Measurements from ENCODE around the gene MPPED2.

MPPED2 gene

GRCh38 chr11:30458541-30458940, 127.6 kb downstream of the MPPED2 start:
- TF ChIP-seq CTCF (IDR thresholded peaks at IDR 0.05; ENCODE audit: low read depth, low read length, missing control alignments), result no peak
- H3K4me3 ChIP-seq (ENCODE audit: low read depth, low read length), result no peak overlapping the region
- in situ Hi-C loops (cut with HindIII; ENCODE audit: low sequenced_read_pairs), result no loop called here
- DNase-seq (ENCODE audit: low read depth), result no peak

- DNase-seq (ENCODE audit: low read depth), result no peak
- TF ChIP-seq CTCF (IDR thresholded peaks at IDR 0.05; ENCODE audit: low read depth, low read length, missing control alignments), result no peak
- no peak overlapping the region for H3K4me3 ChIP-seq (ENCODE audit: low read depth, low read length)
- in situ Hi-C loops (cut with HindIII; ENCODE audit: low sequenced_read_pairs), result no loop called here
These were observed 129.1 kb downstream of the MPPED2 start for GRCh38 chr11:30457087-30457486.

- TF ChIP-seq CTCF (IDR thresholded peaks at IDR 0.05; ENCODE audit: low read depth, low read length, missing control alignments), result no peak
- H3K4me3 ChIP-seq (ENCODE audit: low read depth, low read length), result no peak overlapping the region
- DNase-seq (ENCODE audit: low read depth), result no peak
- in situ Hi-C loops (cut with HindIII; ENCODE audit: low sequenced_read_pairs), result no loop called here
These were observed 131.1 kb downstream of the MPPED2 start for GRCh38 chr11:30455025-30455424.

- in situ Hi-C loops (cut with HindIII; ENCODE audit: low sequenced_read_pairs), result no loop called here
- DNase-seq (ENCODE audit: low read depth), result no peak
- no peak overlapping the region for H3K4me3 ChIP-seq (ENCODE audit: low read depth, low read length)
- no peak for TF ChIP-seq CTCF (IDR thresholded peaks at IDR 0.05; ENCODE audit: low read depth, low read length, missing control alignments)
These were observed 131.6 kb downstream of the MPPED2 start for GRCh38 chr11:30454541-30454940.

DNA sequence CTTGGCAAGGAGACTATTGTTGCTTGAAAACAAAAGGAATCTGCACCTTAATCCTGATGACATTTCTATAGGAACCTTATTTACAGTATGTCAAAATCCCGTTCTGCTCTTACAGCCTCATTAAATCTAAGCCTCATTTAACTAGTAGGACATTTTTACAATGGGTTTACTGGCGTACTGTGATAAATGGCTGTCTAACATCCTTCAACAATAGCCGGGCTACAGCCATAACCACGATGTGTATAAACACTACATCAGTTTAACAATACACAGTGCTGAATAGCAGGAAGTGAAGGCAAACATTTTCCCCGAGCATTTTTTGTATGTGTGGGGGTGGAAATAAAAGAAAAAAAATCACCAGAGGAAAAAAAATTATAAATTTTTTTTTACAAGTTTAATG, 132.0 kb downstream of the MPPED2 start:
- no peak for DNase-seq (ENCODE audit: low read depth)
- TF ChIP-seq CTCF (IDR thresholded peaks at IDR 0.05; ENCODE audit: low read depth, low read length, missing control alignments), result no peak
- H3K4me3 ChIP-seq (ENCODE audit: low read depth, low read length), result no peak overlapping the region
- in situ Hi-C loops (cut with HindIII; ENCODE audit: low sequenced_read_pairs), result no loop called here

- TF ChIP-seq CTCF (IDR thresholded peaks at IDR 0.05; ENCODE audit: low read depth, low read length, missing control alignments), result no peak
- in situ Hi-C loops (cut with HindIII; ENCODE audit: low sequenced_read_pairs), result no loop called here
- no peak overlapping the region for H3K4me3 ChIP-seq (ENCODE audit: low read depth, low read length)
- no peak for DNase-seq (ENCODE audit: low read depth)
These were observed 132.4 kb downstream of the MPPED2 start for GRCh38 chr11:30453705-30454104.

DNA sequence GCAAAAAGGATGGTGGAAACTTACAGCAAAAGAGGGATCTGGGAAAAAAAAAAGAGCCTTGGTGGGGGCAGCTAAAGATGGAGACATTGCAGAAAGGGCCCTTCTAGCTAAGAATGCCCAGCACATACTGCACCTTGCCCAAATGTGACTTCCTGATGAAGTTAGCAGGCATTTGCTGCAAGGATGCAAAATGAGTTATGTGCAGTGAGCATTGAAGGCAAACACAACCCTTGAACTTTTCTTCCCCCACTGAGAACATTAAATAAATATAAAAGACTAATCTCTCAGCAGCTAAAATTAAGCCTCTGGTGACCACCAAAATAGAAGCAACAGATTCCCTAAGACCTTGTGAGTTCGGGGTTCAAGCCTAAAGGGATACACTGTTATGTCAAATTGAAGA, 133.3 kb downstream of the MPPED2 start:
- H3K4me3 ChIP-seq (ENCODE audit: low read depth, low read length), result no peak overlapping the region
- no peak for TF ChIP-seq CTCF (IDR thresholded peaks at IDR 0.05; ENCODE audit: low read depth, low read length, missing control alignments)
- in situ Hi-C loops (cut with HindIII; ENCODE audit: low sequenced_read_pairs), result no loop called here
- DNase-seq (ENCODE audit: low read depth), result no peak

All from astrocyte of the cerebellum (primary cell).